ENCODE results near the gene SNAP91.

GRCh38 chr6:83677791-83678190 lies 31.1 kb downstream of the SNAP91 start:
- no peak for TF ChIP-seq CTCF (IDR thresholded peaks at IDR 0.05)
- no peak for TF ChIP-seq POLR2A (IDR thresholded peaks at IDR 0.05)

Measured in lower leg skin (tissue), 3 donors.